ENCODE data around the gene SORCS2.

- TF ChIP-seq CTCF (conservative IDR thresholded peaks at IDR 0.05; ENCODE audit: low read length): no peak
- no peak for TF ChIP-seq EZH2phosphoT487 (IDR thresholded peaks at IDR 0.05; ENCODE audit: borderline replicate concordance, low read depth, low read length)
These were observed 233.5 kb downstream of the SORCS2 start for GRCh38 chr4:7425591-7426468.

All from OCI-LY7 (cell line).